HG02973 (cell line): ENCODE data around the gene SMCHD1.

Source experiments
- ATAC-seq: cut with Tn5 transposase; IDR thresholded peaks from one replicate; pipeline ENCODE4 v1.9.1; 2021; ENCODE audit warnings: moderate library complexity; ENCODE audit not compliant: unreplicated experiment

SMCHD1 gene

DNA sequence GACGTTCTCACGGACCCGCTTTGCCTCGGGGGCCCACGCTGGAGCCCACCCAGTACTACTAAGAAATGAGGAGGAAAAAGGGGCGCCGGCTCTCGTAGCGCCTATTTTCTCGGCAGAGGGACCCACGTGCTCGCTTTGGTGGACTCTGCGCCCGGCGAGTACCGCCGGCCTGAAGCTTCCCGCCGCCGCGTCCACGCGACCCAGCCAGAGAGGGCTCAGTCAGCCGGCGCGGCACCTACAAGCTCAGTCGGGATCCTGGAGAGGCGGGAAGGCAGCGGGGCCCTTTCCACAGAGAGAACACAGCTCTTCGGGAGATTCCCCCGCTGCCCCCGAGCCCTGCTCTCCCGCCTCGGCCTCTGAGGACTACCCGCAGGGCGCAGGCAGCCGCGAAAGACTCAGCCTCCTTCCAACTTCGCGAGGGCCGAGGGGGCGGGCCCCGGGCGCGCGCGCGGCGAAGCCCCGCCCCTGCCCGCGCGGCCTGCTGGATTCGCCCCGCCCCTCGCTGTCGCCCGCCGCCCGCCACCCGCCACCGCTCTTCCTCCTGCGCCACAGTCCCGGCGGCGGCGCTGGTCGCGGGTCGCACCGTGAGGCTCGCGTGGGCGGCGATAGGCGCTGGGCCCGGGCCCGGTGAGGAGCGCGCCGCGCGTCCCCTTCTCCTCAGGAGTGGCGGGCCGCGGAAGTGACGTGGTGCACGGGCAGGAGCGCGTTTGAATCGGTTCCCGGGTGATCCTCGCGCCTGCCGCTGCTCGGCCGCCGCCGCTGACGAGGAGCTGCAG, at the start of gene SMCHD1:
SMCHD1 (plus strand) TSS at position 549 of the 776 bp plus-strand sequence. CDS start 350 bp downstream, outside the sequence.
- ATAC-seq, result peak; percentile 59

DNA sequence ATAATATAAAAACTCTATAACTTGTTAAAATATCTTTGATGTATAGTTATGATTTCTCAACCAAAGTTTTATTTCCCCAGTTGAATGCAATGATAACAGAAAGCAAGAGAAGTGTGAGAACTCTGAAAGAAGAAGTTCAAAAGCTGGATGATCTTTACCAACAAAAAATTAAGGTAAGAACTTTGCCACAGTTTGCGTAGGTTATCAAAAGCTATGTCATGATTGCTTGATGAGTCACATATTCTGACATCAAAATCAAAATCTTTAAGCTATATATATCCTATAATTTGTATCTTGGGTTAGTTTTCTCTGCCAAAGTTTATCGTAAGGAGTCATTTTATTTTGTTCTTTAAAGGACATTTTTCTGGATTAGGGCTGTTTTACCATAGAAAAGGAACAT, 49.2 kb upstream of the SMCHD1 start:
- no peak for ATAC-seq

DNA sequence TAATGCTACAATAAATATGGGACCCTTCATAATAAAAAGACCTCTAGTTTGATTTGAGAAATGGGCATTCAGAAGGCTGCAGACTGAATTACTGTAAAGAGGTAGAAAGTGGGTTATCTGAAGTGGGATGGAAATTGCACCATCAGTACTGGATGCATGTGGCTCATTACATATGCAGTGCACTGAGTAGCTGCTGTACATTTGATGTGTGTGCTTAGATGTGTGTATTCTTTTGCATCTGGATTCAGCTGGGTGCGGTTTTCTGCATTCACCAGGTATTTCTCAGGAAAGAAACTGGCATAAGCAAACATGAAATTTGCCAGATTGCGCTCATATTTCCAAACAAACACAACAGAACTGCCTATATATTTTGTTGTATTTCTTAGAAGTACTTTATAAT, 45.9 kb upstream of the SMCHD1 start:
- no peak for ATAC-seq

GRCh38 chr18:2610549-2610948, 45.0 kb upstream of the SMCHD1 start:
- no peak for ATAC-seq

- no peak for ATAC-seq
These were observed 42.5 kb upstream of the SMCHD1 start for GRCh38 chr18:2612996-2613395.

DNA sequence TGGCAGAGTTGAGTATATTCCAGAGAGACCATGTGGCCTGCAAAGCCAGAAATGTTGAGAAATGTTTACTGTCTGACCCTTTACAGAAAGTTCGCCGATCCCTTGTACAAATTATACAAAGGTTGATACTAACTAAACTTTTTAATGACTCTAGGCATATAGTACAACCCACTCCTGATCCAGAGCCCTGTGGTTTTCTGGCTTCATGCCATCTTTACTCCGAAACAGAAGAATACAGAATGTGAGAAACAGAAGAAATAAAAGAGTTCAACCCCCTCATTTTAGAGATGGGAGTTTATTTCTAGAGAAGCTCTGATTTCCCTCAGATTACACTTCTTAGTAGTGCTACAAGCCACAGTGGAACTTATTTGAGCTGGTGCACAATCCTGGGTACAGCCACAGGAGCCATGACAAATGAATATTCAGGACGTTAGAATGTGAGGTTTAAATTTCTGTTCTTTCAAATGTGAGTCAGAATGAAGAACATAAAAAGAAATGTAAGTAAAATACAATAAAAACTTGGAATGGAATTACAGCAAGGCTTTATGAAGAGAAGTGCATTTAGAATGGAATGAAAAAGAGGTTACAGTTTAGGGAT, 38.0 kb upstream of the SMCHD1 start:
- ATAC-seq, result no peak

DNA sequence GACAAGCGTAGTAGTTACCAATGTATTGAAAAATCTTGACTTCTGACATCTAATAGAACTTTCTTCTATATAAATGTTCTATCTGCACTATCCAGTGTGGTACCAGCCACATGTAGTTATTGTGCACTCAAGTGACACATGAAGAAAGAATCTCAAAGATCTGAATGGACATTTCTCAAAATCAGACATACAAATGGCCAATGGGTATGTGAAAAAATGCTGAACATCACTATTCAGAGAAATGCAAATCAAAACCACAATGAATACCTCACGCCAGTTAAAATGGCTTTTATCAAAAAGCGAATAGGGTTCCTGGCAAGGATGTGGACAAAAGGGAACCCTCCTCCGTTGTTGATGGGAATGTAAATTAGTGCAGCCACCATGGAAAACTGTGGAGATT, 37.5 kb upstream of the SMCHD1 start:
- ATAC-seq, result no peak

DNA sequence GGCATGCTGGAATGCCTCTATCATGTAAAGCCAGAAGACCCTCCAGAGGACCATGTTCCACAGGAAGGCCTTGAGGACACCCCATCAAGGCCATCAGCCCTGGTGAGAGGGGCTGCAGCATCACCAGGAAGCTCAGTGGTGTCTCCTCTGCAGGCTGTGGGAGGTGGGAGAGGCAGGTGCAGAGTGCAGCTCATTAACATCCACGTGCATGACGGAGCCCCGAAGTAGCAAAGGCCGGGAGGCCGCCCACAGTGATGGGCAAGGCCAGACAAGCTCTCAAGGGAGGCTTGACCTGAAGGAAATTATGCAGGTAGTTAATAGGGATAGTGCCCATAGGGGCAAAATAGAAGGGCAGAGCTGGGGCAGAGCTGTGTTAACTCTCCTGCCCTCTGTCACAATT, 30.3 kb upstream of the SMCHD1 start:
- ATAC-seq, result no peak

DNA sequence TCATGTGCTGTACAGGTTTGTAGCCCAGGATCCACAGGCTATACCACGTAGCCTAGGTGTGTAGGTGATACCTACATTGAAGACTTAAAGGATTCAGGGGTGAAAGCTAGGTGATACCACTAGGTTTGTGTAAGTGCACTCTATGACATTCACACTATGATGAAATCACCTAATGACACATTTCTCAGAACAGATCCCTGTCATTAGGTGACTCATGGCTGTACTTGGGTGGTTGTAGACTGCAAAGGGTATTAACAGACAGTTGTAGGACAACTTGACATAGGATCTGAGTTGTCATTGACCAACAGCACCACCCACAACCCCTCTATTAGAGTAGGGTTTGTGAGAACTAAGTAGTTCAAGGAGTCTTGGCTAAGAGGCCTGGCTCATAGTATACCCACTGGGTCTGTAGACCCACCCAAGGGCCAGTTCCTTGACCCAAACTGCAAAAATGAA, 27.7 kb upstream of the SMCHD1 start:
- peak; percentile 97 for ATAC-seq

GRCh38 chr18:2629003-2629402, 26.5 kb upstream of the SMCHD1 start:
- no peak for ATAC-seq

- no peak for ATAC-seq
These were observed 19.9 kb upstream of the SMCHD1 start for GRCh38 chr18:2635586-2635985.

DNA sequence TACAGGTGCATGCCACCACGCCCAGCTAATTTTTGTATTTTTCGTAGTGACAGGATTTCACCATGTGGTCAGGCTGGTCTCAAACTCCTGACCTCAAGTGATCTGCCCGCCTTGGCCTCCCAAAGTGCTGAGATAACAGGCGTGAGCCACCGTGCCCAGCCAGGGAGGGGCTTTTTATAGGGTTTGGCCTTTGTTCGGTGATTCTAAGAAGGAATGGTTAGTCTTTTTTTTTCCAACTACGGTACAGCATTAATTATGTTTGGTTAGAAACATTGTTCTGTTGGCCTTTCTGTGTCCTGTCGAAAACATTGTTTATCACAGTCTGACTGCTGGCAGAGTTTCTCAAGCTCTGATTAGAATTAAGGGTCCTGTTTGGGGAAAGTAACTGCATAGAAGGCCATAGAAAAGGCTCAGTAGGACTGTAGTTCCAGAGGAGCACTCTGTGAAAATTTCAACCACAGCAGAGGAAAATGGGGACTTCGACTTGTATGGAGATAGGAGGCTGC, 19.3 kb upstream of the SMCHD1 start:
- peak; percentile 16 for ATAC-seq

DNA sequence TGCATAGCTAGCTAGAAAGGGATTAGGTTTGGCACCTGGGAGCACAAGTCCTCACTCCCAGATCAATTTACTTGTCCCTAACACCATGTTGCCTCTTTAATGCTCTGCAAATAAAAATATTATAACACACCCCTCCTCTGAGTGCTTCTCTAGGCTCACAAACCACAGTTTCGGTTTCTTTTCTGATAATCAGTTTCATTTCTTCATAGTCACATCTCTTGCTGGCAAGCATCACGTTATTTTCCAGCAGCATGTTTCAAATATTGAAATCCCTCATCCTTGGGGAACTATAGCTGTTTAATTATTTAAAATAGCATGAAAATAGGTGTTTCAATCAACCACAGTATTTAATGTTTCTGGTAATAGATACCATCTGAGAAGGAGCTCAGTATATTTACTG, 13.9 kb upstream of the SMCHD1 start:
- peak; percentile 59 for ATAC-seq

DNA sequence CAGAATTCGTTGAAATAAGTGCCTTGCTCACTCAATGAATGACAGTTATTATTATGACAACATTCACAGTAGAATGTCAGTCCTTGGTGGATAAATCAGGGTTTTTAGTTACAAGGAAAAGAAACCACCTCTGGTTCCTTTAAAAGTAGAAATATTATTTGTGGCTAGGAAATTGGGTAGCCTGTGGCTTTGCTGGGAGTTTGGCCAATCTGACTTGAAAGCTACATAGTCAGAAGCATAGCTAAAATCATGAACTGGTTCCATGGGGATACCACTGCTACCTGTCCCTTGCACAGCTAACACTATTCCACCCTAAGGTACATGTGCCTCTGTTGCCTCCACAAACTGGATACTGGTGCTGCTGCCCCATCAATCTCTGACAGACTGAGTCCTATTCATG, 12.8 kb upstream of the SMCHD1 start:
- no peak for ATAC-seq

- ATAC-seq, result no peak
These were observed 11.0 kb upstream of the SMCHD1 start for GRCh38 chr18:2644535-2644934.

DNA sequence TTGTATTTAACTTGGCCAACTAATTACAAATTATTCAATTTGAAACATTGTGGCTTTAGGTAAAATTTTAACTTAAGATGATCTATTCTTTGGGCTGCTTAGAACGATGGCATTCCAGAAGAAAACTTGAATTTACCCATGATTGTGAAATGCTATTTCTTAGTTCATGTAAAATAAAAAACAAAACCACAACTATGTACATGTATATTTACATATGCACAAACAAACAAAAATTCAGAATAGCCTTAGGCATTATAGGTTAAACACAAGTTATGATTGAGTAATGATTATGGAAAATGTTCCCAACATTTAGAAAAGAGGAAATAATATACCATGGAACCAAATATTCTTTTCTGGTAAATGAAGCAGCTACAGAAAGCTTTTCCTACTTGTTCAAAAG, 3.5 kb upstream of the SMCHD1 start:
- ATAC-seq, result no peak

DNA sequence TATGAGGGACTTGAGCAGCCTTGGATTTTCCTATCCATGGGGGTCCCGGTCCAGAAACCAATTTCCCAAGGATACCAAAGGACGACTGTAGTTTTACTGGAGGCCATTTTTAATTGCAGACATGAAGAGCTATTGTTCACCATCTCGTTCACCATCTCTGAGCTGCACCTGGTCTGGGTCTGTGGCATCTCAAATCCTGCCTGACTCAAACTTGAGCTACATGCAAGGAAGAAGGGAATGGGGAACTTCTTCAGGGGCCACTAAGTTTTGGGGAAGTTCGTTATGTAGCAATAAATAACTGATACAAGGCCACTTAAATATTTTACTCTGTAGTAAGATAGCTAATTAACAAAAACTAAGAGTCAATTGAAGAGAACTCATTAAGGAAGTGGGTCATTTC, 2.1 kb upstream of the SMCHD1 start:
- no peak for ATAC-seq

- ATAC-seq, result no peak
These were observed 1.2 kb upstream of the SMCHD1 start for GRCh38 chr18:2654169-2654927.

GRCh38 chr18:2654928-2655177, 673 bp upstream of the SMCHD1 start:
- peak; percentile 26 for ATAC-seq

DNA sequence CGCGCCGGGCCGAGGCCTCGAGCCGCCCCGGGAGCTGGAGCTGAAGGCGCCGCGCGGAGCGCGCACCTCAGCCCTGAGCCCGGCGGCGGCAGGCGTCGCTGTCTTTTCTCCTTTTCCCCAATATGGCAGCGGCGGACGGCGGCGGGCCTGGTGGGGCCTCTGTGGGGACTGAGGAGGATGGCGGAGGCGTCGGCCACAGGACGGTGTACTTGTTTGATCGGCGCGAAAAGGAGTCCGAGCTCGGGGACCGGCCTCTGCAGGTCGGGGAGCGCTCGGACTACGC, 369 bp downstream of the SMCHD1 start:
- ATAC-seq, result peak; percentile 21

DNA sequence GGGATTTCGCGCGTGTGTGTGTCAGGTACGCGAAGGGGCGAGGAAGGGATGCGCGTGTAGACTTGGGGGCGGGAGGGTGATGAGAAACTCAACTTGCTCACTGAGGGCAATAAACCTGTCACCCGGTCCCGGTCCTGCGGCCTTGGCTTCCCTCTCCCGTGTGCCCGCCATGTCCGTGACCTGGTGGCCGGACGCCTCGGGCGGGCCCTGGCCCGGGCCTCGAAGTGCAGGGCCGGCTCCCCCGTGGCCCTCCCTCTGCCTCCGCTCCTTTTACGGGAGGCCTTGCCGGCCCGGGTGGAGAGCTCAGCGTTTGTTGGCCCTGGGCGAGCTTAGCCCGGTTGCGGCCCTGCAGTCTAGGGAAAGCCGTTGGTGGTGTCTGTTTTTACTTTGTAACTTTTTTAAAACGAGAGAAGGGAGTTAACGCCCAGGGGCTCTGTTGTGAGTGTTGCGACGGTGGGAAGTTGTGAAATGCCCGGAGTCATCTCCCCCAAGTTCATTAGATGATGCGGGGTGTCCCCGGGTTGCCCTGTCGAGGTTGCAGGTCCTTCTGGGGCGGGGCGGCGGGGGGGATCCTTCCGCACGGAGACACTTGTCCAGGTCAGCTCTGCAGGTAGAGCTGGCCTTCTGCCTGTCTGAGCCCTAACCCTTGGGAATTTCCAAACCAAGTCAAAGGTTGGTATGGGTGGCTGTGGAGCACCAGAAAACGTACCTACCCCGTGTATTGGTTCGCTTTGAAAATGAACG, 883 bp downstream of the SMCHD1 start:
- peak; percentile 8 for ATAC-seq
